ENCODE measurements around the gene PABPN1L.

GRCh38 chr16:88855736-88856121 lies 10.7 kb downstream of the PABPN1L start:
- TF ChIP-seq CTCF (conservative IDR thresholded peaks at IDR 0.05) (no peak), ZFX (IDR thresholded peaks at IDR 0.05) (no peak)

All from C4-2B (cell line).